HG03460 (cell line): ENCODE results near the gene GJA10.

Source experiments
- ATAC-seq: cut with Tn5 transposase; IDR thresholded peaks from one replicate; pipeline ENCODE4 v1.9.1; 2021; ENCODE audit not compliant: unreplicated experiment

GJA10 gene

DNA sequence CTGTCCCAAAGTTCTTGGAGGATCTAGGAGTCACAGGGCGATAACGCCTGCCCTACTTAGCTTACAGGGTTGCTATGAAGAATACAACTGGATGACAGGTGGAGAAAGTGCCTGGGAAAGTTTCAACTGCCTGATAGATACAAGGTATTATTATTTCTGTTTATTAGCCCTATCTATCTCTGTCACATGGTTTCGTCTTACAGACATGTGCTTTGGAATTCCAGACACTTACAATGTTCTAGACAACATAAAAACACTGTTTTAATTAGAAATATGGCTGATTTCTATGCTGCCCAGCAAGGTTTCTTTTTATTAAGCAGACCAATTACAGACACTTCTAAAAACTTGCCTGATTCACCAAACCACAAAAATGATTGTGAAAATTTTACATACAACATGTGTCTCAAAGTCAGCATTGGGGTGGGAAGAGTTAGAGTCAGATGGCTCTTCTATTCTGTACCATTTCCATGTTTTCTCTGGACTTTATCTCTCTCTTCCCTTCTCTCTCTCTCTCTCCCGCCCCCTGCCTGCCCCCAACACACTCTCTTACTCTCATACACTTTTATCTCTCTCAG, 50.0 kb downstream of the GJA10 start:
- ATAC-seq: no peak

- ATAC-seq: no peak
Measured at GRCh38 chr6:89944826-89945407, 50.6 kb downstream of the GJA10 start.
